Astrocyte (in vitro differentiated cells and primary cell): ENCODE results near the gene ELF1. TPM values are rescaled to one million over a fixed set of nuclear protein-coding genes. Genes with fewer than 3 reads are reported as not detected.

Source experiments
- DNase-seq: peaks from one replicate; pipeline ENCODE4 v3.0.0-alpha.2; 2010; ENCODE audit warnings: low read depth
- FAIRE-seq: peaks from 2 replicates; lab custom pipeline; 2011; peaks lifted over from hg19 to GRCh38; lab: Jason Lieb, UNC
- H2AFZ ChIP-seq: 2 replicates; pipeline ENCODE4 v1.6.0; 2012; ENCODE audit warnings: low read depth, low read length, inconsistent platforms
- H3K27ac ChIP-seq: 2 replicates; pipeline ENCODE4 v1.5.1; 2011; ENCODE audit warnings: low read depth, low read length, inconsistent platforms
- H3K27me3 ChIP-seq: 2 replicates; pipeline ENCODE4 v1.6.0; 2011; ENCODE audit warnings: low read length, inconsistent platforms; ENCODE audit not compliant: insufficient read depth
- H3K36me3 ChIP-seq: 2 replicates; pipeline ENCODE4 v1.5.1; 2011; ENCODE audit warnings: low read length, inconsistent platforms; ENCODE audit not compliant: insufficient read depth
- H3K4me1 ChIP-seq: 2 replicates; pipeline ENCODE4 v1.5.1; 2011; ENCODE audit warnings: low read length, inconsistent platforms; ENCODE audit not compliant: insufficient read depth
- H3K4me2 ChIP-seq: 2 replicates; pipeline ENCODE4 v1.6.0; 2012; ENCODE audit warnings: low read length, inconsistent platforms
- H3K4me3 ChIP-seq: 2 replicates; pipeline ENCODE4 v1.5.1; 2011; ENCODE audit warnings: low read depth, mild to moderate bottlenecking, low read length, inconsistent platforms; ENCODE audit not compliant: insufficient read depth
- H3K79me2 ChIP-seq: 2 replicates; pipeline ENCODE4 v1.6.0; 2012; ENCODE audit warnings: mild to moderate bottlenecking, low read length, inconsistent platforms; ENCODE audit not compliant: insufficient read depth
- H3K9ac ChIP-seq: 2 replicates; pipeline ENCODE4 v1.6.0; 2012; ENCODE audit warnings: mild to moderate bottlenecking, low read length, inconsistent platforms
- H3K9me3 ChIP-seq: 2 replicates; pipeline ENCODE4 v1.5.1; 2012; ENCODE audit warnings: low read depth, mild to moderate bottlenecking, low read length, inconsistent platforms; ENCODE audit not compliant: insufficient read depth
- H4K20me1 ChIP-seq: 2 replicates; pipeline ENCODE4 v1.6.0; 2012; ENCODE audit warnings: low read length, inconsistent platforms; ENCODE audit not compliant: insufficient read depth
- H3K27ac Mint-ChIP-seq: one replicate; pipeline ENCODE4 v1.8.0; 2021; ENCODE audit warnings: mild to moderate bottlenecking, mixed read lengths; ENCODE audit not compliant: unreplicated experiment
- H3K27me3 Mint-ChIP-seq: one replicate; pipeline ENCODE4 v1.8.0; 2021; ENCODE audit warnings: low read depth, mixed read lengths; ENCODE audit not compliant: unreplicated experiment
- H3K36me3 Mint-ChIP-seq: one replicate; pipeline ENCODE4 v1.8.0; 2021; ENCODE audit warnings: low read depth, mixed read lengths; ENCODE audit not compliant: unreplicated experiment
- H3K4me1 Mint-ChIP-seq: one replicate; pipeline ENCODE4 v1.8.0; 2021; ENCODE audit warnings: low read depth, mixed read lengths; ENCODE audit not compliant: unreplicated experiment
- H3K4me3 Mint-ChIP-seq: one replicate; pipeline ENCODE4 v1.8.0; 2021; ENCODE audit warnings: mild to moderate bottlenecking, moderate library complexity, mixed read lengths; ENCODE audit not compliant: unreplicated experiment
- H3K9me3 Mint-ChIP-seq: one replicate; pipeline ENCODE4 v1.8.0; 2021; ENCODE audit warnings: mild to moderate bottlenecking, mixed read lengths; ENCODE audit not compliant: unreplicated experiment
- EZH2 ChIP-seq: IDR thresholded peaks from 2 replicates; pipeline ENCODE4 v1.6.1; 2012; ENCODE audit warnings: mild to moderate bottlenecking, low read length, inconsistent platforms; ENCODE audit not compliant: insufficient read depth
- total RNA-seq: library from RNA; stranded (reverse); gene quantifications from 2 replicates; pipeline ENCODE4 v1.2.1, GENCODE V29; 2021
- TF ChIP-seq, protein P1 (sequence below): IDR thresholded peaks from 2 replicates; pipeline ENCODE4 v1.5.1; 2011; ENCODE audit warnings: low read depth, mild to moderate bottlenecking, inconsistent platforms, low read length, moderate library complexity; ENCODE audit not compliant: insufficient read depth

Gene ELF1
- total RNA-seq, 1 donor from 2014 or later, result 75.1 TPM

DNA sequence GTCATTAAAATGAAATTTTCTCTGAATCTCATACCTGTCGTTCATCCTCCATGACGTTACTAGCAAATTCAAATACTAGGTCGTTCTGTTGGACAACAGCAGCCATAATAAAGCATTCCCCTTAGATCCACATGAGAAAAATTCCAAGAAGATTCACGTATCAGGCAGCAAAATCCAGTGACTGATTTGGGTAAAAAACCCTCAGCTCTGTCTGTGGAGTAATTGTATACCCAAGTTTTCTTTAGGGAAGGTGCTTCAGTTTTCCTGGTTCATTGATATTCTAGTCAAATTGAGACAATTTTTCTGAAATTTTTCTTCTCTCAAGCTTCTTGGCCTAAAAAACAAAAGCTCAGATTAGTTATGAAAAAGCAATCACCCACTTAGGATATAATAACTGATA lies 37.2 kb downstream of the ELF1 start:
- H3K4me2 ChIP-seq, result no peak overlapping the region
- H3K4me3 Mint-ChIP-seq, result no peak overlapping the region
- no peak overlapping the region for H3K9ac ChIP-seq
- H3K9me3 ChIP-seq, result no peaks in the 10 kb centered on the region
- H3K4me1 ChIP-seq, result peaks cover 6% of the 10 kb centered on the region
- no peaks in the 10 kb centered on the region for H3K36me3 ChIP-seq
- H3K27ac Mint-ChIP-seq, result no peak overlapping the region
- no peak overlapping the region for H3K4me3 ChIP-seq
- DNase-seq (no peak), FAIRE-seq (no peak)
- TF ChIP-seq, protein P1, sequence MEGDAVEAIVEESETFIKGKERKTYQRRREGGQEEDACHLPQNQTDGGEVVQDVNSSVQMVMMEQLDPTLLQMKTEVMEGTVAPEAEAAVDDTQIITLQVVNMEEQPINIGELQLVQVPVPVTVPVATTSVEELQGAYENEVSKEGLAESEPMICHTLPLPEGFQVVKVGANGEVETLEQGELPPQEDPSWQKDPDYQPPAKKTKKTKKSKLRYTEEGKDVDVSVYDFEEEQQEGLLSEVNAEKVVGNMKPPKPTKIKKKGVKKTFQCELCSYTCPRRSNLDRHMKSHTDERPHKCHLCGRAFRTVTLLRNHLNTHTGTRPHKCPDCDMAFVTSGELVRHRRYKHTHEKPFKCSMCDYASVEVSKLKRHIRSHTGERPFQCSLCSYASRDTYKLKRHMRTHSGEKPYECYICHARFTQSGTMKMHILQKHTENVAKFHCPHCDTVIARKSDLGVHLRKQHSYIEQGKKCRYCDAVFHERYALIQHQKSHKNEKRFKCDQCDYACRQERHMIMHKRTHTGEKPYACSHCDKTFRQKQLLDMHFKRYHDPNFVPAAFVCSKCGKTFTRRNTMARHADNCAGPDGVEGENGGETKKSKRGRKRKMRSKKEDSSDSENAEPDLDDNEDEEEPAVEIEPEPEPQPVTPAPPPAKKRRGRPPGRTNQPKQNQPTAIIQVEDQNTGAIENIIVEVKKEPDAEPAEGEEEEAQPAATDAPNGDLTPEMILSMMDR, result no peak
- TF ChIP-seq EZH2, result no peak
- no peak overlapping the region for H2AFZ ChIP-seq
- H3K27me3 ChIP-seq, result no peaks in the 10 kb centered on the region
- peaks cover 13% of the 10 kb centered on the region for H3K79me2 ChIP-seq
- no peaks in the 10 kb centered on the region for H3K9me3 Mint-ChIP-seq
- H3K27ac ChIP-seq, result no peak overlapping the region
- H3K27me3 Mint-ChIP-seq, result no peaks in the 10 kb centered on the region
- H4K20me1 ChIP-seq, result peaks cover 33% of the 10 kb centered on the region
- H3K36me3 Mint-ChIP-seq, result peaks cover 2% of the 10 kb centered on the region
- H3K4me1 Mint-ChIP-seq, result peaks cover 32% of the 10 kb centered on the region

DNA sequence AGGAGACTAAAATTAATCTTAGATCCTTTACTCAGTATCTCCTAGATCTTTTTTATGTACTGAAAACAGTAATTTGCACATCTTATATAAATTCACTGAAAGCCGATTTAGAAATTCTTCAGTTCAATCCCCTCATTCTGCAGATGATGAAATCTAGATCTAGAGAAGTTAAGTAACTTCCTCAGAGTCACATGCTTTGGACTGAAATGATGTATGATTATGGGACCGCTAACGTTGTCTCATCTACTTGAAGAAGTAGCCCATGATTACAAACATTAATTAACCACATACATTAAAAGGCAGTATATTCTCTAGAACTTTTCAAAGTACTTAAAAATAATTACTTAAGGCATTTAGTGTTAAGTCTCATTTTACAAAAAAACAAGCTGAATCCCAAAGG lies 37.8 kb downstream of the ELF1 start:
- TF ChIP-seq, protein P1, result no peak
- TF ChIP-seq EZH2, result no peak
- Histone ChIP-seq H3K27ac (no peak overlapping the region), H3K4me2 (no peak overlapping the region), H2AFZ (no peak overlapping the region), H3K9me3 (no peaks in the 10 kb centered on the region), H3K4me1 (peaks cover 6% of the 10 kb centered on the region), H3K4me3 (no peak overlapping the region), H3K27me3 (no peaks in the 10 kb centered on the region), H3K36me3 (no peaks in the 10 kb centered on the region), H3K79me2 (peaks cover 13% of the 10 kb centered on the region), H3K9ac (no peak overlapping the region), H4K20me1 (peaks cover 31% of the 10 kb centered on the region)
- Mint-ChIP-seq H3K27me3 (no peaks in the 10 kb centered on the region), H3K9me3 (no peaks in the 10 kb centered on the region), H3K4me1 (peaks cover 32% of the 10 kb centered on the region), H3K36me3 (peaks cover 2% of the 10 kb centered on the region), H3K27ac (no peak overlapping the region), H3K4me3 (no peak overlapping the region)
- DNase-seq, result no peak
- no peak for FAIRE-seq

DNA sequence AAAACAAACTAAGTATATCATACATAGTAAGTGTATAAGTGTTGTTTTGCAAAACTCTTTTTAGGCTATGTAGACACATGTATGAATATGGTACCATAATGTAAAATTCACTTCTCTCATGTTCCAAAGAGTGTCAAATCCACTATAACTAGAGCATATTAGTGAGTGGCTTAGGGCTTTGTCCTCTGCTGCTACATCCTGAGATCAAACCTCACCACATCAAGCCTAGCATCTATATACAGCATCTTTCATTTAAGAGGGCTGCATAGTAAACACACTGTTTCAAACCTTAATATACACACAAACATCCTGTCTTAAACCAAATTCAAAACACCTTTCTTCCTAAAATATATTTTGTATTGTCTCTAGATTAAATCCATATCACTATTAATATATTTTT lies 38.7 kb downstream of the ELF1 start:
- Mint-ChIP-seq H3K4me1 (peaks cover 30% of the 10 kb centered on the region), H3K9me3 (no peaks in the 10 kb centered on the region), H3K27ac (no peak overlapping the region), H3K4me3 (no peak overlapping the region), H3K36me3 (peaks cover 4% of the 10 kb centered on the region), H3K27me3 (no peaks in the 10 kb centered on the region)
- Histone ChIP-seq H3K27ac (no peak overlapping the region), H3K36me3 (no peaks in the 10 kb centered on the region), H3K4me3 (no peak overlapping the region), H3K79me2 (peaks cover 8% of the 10 kb centered on the region), H3K9me3 (no peaks in the 10 kb centered on the region), H3K9ac (no peak overlapping the region), H3K27me3 (no peaks in the 10 kb centered on the region), H4K20me1 (peaks cover 31% of the 10 kb centered on the region), H2AFZ (no peak overlapping the region), H3K4me2 (no peak overlapping the region), H3K4me1 (peaks cover 6% of the 10 kb centered on the region)
- TF ChIP-seq EZH2, result no peak
- TF ChIP-seq, protein P1, result no peak
- DNase-seq (no peak), FAIRE-seq (no peak)
